HG02610 (cell line): ENCODE results near the gene PHACTR1.
A peak's percentile ranks its signal among the peaks of the same experiment; 100 is the strongest.

ENCODE experiments used
- ATAC-seq: cut with Tn5 transposase; IDR thresholded peaks from one replicate; pipeline ENCODE4 v1.9.1; 2021; ENCODE audit warnings: mild to moderate bottlenecking, moderate library complexity; ENCODE audit not compliant: unreplicated experiment

Gene PHACTR1

GRCh38 chr6:13175759-13176158 lies 459.2 kb downstream of the PHACTR1 start:
- no peak for ATAC-seq

- ATAC-seq, result no peak
These were observed 461.1 kb downstream of the PHACTR1 start for GRCh38 chr6:13177664-13178063.

DNA sequence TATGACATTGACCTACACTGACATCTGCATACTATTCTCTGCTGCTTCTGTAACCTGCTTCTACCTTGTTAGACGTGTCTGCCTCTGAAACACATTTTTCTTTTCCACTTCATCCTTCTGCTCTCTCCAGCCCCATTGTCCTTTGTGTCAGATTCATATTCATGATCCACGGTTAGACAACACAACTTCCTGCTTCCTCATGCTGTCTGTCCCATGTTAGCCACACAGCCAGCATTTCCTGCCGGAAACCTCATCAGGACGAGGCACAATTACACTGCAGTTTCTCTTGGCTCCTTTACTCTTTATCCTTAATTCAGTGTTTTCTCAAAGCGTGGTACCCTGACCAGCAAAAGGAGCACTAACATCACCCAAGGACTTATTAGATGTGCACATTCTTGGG lies 461.5 kb downstream of the PHACTR1 start:
- no peak for ATAC-seq

GRCh38 chr6:13180538-13180937 lies 464.0 kb downstream of the PHACTR1 start:
- ATAC-seq, result no peak

DNA sequence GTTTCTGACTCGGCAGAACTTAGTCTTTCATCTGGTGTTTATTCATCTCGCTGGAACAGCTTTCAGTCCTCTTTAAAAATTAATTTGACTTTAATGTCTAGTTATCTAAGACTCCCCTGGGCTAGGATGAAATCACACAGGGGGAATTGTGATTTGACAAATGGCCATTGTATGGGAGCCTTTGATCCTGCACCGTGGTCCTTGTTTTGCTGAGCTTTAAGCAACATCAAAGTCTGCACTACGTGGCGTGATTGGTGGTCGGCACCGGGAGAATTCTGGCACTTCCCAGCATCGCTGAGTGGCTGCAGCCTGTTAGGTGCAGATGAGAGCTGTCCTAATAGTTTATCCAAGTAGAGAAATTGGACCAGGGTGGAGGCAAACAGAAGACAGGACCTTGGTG lies 464.8 kb downstream of the PHACTR1 start:
- ATAC-seq, result no peak

- ATAC-seq, result no peak
These were observed 467.0 kb downstream of the PHACTR1 start for GRCh38 chr6:13183415-13184088.

DNA sequence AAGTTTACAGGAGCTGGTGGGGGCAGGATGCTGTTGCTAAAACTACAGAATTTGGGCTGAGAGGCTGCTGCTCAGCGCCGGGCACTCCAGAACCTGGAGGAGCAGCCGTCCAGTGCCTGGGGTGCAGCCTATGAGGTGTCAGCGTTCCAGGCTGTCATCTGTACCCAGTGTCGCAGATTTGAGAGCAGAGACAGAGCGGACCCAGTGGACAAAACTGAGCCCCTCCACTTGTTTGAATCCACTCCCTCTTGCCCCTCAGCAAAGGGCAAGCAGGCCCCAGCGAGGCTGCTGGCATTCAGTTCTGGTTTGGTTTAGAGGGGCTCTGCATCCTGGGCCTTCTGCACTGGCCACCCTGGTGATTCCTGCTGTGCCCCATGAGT lies 467.5 kb downstream of the PHACTR1 start:
- no peak for ATAC-seq

GRCh38 chr6:13184547-13184946 lies 468.0 kb downstream of the PHACTR1 start:
- ATAC-seq, result no peak

DNA sequence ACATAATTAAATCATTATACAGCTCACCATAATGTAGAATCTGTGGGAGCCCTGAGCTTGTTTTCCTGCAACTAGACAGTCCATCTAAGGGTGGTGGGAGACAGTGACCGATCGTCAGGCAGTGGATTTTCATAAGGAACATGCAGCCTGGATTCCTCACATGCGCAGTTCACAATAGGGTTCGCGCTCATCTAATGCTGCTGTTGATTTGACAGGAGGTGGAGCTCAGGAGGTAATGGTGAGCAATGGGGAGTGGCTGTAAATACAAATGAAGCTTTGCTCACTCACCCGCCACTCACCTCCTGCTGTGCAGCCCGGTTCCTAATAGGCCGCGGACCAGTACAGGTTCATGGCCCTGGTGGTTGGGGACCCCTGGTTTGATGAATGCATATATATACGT lies 470.3 kb downstream of the PHACTR1 start:
- ATAC-seq, result no peak

GRCh38 chr6:13187692-13188091 lies 471.1 kb downstream of the PHACTR1 start:
- no peak for ATAC-seq

GRCh38 chr6:13188306-13188705 lies 471.7 kb downstream of the PHACTR1 start:
- no peak for ATAC-seq

DNA sequence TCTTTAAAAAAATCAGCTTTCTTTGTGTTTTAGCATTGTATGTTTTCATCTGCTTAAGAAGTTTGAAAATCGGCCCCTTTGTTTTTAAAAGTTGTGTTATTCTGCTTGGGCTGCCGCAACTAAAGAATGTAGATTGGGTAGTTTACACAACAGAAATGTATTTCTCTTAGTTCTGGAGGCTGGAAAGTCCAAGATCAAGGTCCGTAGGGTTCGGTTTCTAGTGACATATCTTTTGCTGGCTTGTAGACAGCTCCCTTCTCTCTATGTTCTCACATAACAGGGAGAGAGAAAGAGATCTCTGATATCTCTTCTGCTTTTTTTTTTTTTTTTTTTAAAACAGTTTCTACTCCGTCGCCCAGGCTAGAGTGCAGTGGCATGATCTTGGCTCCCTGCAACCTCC lies 473.1 kb downstream of the PHACTR1 start:
- ATAC-seq, result no peak

- ATAC-seq, result no peak
These were observed 473.8 kb downstream of the PHACTR1 start for GRCh38 chr6:13190376-13190775.

DNA sequence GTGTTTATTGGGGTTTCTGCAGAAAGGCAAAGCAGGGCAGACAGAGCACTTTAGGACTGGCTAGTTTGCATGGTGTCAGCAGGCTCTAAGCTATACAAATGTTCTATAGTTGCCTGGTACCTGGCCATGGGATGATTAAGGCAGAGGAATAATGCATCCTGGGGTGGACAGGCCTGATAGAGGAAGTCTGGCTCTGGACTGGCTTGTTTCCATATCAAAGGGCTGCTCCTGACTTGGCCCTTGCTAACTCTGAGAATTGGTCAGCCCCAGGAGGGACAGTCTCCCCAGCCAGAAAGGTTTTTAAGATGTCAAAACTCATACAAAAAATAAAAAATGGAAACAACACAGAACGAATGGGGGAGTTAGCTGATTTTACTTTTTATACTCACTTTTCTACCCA lies 474.9 kb downstream of the PHACTR1 start:
- ATAC-seq, result no peak

GRCh38 chr6:13194852-13195251 lies 478.3 kb downstream of the PHACTR1 start:
- peak; percentile 49 for ATAC-seq

DNA sequence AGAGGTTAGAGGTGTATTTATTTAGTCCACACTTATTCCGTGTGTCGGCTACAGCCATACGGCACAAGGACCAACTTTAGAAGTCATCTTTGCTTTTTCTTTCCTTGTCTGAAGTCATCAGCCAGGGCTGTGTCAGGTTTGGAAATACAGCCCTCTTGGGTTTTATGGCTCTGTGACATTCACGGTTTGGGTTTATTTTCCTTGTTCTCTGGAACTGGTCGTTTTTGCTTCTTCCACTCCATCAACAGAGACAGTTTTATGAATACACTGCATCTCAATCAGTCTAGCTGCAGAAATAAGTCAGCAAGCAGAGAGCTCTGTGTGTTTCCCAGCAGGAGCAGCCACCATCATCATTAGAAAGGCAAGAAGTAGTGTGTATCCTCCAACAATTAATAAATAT lies 479.2 kb downstream of the PHACTR1 start:
- ATAC-seq, result no peak

- no peak for ATAC-seq
These were observed 481.6 kb downstream of the PHACTR1 start for GRCh38 chr6:13198168-13198567.

DNA sequence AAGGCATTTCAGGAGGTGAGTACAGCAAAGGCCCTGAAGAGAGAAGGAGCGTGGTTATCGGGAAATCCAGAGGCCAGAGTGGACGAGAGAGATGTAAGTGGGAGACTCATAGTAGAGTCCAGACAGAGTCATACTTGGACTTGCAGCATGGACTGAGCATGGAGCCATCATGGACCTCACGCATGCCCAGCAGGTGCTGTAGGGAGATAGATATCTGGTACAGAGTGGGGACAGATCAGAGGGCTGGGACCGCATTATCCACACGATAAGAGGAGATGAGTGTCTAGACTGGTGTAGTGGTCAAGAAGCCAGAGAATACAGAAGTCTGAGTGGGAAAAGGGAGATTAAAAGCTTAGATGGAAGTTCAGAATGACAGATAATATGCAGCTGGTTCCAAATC lies 484.8 kb downstream of the PHACTR1 start:
- no peak for ATAC-seq

- no peak for ATAC-seq
These were observed 486.6 kb downstream of the PHACTR1 start for GRCh38 chr6:13203145-13203544.

- no peak for ATAC-seq
These were observed 488.5 kb downstream of the PHACTR1 start for GRCh38 chr6:13205106-13205505.

GRCh38 chr6:13212096-13212495 lies 495.5 kb downstream of the PHACTR1 start:
- no peak for ATAC-seq

- ATAC-seq, result no peak
These were observed 496.0 kb downstream of the PHACTR1 start for GRCh38 chr6:13212538-13212937.

DNA sequence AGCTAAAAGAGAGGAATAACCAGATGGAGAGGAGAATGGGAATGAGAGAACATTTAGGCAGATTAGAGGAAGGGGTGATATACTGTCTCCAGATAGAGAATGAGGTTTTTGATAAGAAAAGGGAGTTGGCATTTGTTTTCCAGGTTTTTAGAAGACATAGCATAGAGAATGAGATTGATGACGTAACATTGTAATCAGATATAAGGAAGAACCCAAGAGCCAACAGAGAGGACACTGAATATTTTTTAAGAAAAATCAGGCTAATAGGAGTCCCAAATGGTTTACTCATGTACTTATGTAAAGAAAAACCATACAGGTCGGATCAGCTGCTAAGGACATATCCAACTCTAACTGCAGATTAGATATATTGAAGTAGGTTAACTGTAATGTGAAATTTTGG lies 498.8 kb downstream of the PHACTR1 start:
- ATAC-seq, result no peak
